B cell (primary cell): Measurements from ENCODE around the gene ZBTB24.

ENCODE experiments used
- CTCF ChIP-seq: fragments of 200-600 bp; IDR thresholded peaks from one replicate; pipeline ENCODE4 v1.8.0; 2022; ENCODE audit warnings: antibody characterized with exemption, mild to moderate bottlenecking
- EZH2 ChIP-seq: IDR thresholded peaks from 2 replicates; pipeline ENCODE4 v1.6.1; 2012; ENCODE audit warnings: borderline replicate concordance, low read depth, mild to moderate bottlenecking, moderate library complexity, low read length; ENCODE audit not compliant: insufficient read depth, poor library complexity, severe bottlenecking

DNA sequence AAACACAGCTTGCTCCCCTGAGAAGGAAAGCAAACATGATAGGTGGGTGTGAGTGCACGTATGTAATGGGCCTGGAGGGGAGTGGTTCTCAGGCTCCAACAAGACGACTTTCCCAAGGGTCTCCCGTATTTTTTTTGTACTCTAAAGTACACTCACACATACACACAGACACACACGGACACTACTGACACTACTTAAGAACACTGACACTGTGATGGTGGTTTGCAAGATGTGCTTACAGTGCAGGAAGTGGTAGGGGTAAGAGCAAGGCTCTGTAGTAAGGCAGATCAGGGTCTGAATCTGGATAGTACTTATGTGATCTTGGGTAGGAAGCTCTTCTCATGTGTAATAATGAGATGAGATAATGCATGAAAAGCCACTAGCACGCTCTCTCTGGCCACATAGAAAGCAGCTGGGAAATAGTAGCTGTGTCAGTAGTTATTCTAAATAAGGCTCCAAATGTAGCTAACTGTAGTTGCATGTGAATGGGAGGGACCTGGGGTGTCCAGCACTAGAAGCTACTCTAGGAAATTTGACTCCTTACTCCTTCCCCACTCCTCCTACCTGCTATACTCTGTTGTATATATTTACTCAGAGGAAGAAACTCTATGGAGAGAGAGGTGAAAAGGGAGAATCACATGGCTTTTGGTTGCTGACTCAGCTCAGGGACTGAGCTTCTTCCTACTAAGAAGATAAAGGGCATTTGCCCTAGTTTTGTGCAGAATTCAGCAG, 8.4 kb upstream of the ZBTB24 start:
- TF ChIP-seq CTCF (no peak), EZH2 (no peak)
